KOPT-K1 (cell line): ENCODE measurements around the gene DENND6B.

Experiments
- H3K27ac ChIP-seq: fragments of 200-600 bp; sonication (generic); 2 replicates; pipeline ENCODE4 v1.5.1; 2016; ENCODE audit warnings: antibody characterized with exemption, mild to moderate bottlenecking, low read depth, low read length; ENCODE audit not compliant: poor library complexity, severe bottlenecking
- H3K36me3 ChIP-seq: fragments of 200-600 bp; sonication (generic); 2 replicates; pipeline ENCODE4 v1.5.1; 2017; ENCODE audit warnings: antibody characterized with exemption, mild to moderate bottlenecking, low read length, moderate library complexity; ENCODE audit not compliant: insufficient read depth
- H3K9me3 ChIP-seq: fragments of 200-600 bp; sonication (generic); 2 replicates; pipeline ENCODE4 v1.5.1; 2017; ENCODE audit warnings: antibody characterized with exemption, low read length, mild to moderate bottlenecking; ENCODE audit not compliant: insufficient read depth, poor library complexity, severe bottlenecking

Gene DENND6B

GRCh38 chr22:50303848-50304527, 22.8 kb downstream of the DENND6B start:
- Histone ChIP-seq H3K27ac (no peak overlapping the region), H3K36me3 (no peaks in the 10 kb centered on the region), H3K9me3 (no peaks in the 10 kb centered on the region)

DNA sequence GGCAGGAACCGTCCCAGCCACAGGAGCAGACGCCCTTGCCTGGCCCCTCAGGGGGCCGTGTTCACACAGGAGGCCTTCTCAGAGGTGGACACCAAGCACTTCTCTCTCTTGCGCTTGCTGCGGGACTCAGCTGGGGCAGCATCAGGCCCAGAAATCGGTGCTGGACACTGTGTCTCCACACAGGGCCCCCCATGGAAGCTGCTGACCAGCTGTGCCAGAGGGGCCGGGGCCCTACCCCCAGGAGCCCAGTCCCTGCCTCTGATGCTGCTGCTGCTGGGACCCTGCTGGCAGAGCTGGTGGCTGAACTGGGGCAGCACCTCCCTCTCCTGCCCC, 23.3 kb downstream of the DENND6B start:
- H3K9me3 ChIP-seq, result no peaks in the 10 kb centered on the region
- no peaks in the 10 kb centered on the region for H3K36me3 ChIP-seq
- peak overlapping the region; percentile 13 for H3K27ac ChIP-seq

DNA sequence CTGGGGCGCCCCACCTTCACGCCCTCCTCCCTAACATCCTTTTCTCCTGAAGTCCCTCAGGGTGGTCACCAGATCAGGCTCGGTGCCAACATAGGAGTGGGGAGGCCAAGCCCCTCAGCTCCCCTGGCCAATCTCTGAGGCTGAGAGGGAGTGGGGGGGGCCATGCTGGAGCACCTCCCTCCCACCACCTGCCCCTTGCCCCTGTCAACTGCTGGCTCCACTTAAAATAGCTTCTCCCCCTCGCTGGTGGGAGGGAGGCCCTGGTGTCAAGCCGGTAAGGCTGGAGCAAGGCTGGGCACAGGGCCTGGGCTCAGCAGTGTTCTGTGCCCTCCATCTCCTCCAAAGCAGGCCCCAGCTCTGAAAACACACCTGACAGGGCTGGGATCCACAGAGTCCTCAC, 24.2 kb downstream of the DENND6B start:
- Histone ChIP-seq H3K9me3 (no peaks in the 10 kb centered on the region), H3K36me3 (no peaks in the 10 kb centered on the region), H3K27ac (no peak overlapping the region)

GRCh38 chr22:50302041-50302541, 24.7 kb downstream of the DENND6B start:
- no peaks in the 10 kb centered on the region for H3K36me3 ChIP-seq
- no peaks in the 10 kb centered on the region for H3K9me3 ChIP-seq
- H3K27ac ChIP-seq, result no peak overlapping the region

GRCh38 chr22:50301581-50301991, 25.2 kb downstream of the DENND6B start:
- Histone ChIP-seq H3K36me3 (no peaks in the 10 kb centered on the region), H3K27ac (no peak overlapping the region), H3K9me3 (no peaks in the 10 kb centered on the region)

DNA sequence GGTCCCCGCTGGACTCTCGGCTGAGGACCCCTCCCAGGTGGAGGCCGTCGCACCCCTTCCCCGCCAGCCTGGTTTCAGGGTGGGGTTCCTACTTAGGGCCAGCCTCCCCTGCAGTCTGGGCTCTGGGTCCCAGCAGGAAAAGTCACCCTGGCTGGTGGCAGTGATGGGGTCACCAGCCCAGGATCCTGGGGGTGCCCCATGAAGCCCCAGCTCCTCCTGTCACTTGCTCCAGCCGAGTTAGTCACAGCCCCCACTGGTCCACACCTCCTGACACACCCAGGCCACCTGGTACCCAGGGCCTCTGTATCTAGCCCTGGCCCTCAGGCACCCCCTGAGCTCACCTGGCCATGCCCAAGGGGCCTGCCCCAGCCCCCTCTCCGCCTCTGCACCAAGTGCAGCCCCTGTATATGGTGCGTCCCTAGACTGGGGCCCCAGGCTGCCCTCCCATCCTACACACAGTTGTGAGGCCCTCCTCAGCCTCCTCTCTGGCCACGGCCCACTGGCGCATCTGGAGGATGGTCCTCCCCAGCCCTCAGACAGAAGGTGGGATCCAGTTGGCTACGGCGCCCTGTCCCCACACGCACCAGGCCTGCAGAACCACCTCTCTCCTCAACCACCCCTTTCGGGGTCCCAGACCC, 26.1 kb downstream of the DENND6B start:
- Histone ChIP-seq H3K27ac (no peak overlapping the region), H3K36me3 (no peaks in the 10 kb centered on the region)

DNA sequence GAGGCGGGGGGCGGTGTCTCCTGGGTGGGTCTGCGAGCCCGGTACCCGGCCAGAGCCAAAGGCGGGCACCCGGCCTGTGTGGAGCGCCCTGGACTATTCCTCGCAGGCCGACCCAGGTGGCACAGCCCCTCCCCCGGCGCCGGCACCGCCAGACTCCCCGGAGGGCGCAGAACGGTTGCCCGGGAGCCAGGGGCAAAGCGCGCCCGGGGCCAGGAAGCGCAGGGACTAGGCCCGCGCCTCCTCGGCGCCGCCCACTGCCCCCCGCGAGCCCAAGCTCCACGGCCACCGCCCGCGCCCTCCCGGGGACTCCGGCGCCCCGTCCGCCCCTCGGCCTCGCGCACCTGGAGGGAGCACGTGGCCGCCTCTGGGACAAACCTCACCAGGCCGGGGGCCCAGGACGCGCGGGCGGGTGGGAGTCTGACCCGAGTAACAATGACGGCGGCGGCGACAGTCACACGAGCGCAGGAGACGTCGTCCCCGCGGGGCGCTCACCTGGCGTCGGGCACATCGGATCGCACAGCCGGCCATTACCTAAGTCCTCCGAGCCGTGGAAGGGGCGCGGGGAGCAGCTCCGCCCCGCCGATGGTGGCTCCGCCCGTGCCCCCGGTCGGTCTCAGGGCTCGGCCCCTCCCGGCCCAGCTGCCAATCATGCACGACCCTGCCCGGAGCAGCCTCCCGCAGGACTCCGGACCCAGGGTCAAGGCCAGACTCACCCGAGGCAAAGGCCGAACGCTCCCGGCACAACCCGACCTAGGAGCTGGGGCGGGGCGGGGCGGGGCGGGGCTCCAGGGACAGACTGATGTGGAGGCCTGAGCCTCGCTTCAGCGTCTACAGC, 26.8 kb downstream of the DENND6B start:
- Histone ChIP-seq H3K36me3 (no peaks in the 10 kb centered on the region), H3K27ac (no peak overlapping the region), H3K9me3 (no peaks in the 10 kb centered on the region)

More for the DNA sequence above, 26.1 kb downstream of the DENND6B start:
- H3K9me3 ChIP-seq, result no peaks in the 10 kb centered on the region

- Histone ChIP-seq H3K9me3 (no peaks in the 10 kb centered on the region), H3K27ac (no peak overlapping the region), H3K36me3 (no peaks in the 10 kb centered on the region)
Measured at GRCh38 chr22:50298937-50299784, 27.7 kb downstream of the DENND6B start.

- Histone ChIP-seq H3K9me3 (no peaks in the 10 kb centered on the region), H3K27ac (no peak overlapping the region), H3K36me3 (no peaks in the 10 kb centered on the region)
Measured at GRCh38 chr22:50298266-50298637, 28.6 kb downstream of the DENND6B start.

- H3K36me3 ChIP-seq, result no peaks in the 10 kb centered on the region
- H3K9me3 ChIP-seq, result no peaks in the 10 kb centered on the region
- no peak overlapping the region for H3K27ac ChIP-seq
Measured at GRCh38 chr22:50297510-50298265, 29.1 kb downstream of the DENND6B start.

DNA sequence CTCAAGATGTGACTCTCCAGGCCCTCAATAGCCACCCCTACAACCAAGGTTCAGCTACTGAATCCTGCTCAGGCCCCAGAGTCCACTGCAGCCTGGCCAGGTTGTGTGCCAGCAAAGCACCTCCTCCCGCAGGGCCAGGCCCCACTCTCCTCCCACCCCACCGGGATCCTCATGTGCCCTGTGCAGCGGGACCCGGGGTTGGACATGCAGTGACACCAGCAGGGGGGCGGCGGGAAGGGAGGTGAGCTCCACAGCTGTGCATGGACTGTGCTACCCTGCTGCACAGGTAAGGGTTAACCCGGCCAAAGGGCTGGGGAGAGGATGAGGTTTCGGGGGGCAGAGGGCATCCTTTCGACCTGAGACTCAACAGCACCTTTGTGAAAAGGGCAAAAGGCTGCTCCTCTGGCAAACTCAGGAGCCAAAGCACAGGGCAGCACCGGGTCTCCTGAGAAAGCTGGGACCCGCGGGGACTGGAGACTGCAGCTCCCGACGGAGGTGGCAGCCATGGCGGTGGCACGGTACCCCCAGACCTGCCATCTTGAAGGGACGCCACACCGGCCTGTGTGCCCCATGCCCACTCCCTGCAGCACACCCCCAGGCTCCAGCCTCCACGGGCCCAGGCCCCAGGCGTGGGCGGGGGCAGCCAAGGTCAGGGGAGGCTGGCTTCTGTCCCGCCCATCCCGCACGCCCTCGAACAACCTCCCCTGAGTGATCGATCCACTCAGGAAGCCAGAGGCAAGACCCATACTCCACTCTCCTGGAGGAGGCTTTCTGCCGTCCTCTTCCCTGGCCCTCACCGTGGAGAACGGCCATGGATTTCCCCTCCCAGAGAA, 29.9 kb downstream of the DENND6B start:
- H3K27ac ChIP-seq, result no peak overlapping the region
- H3K36me3 ChIP-seq, result no peaks in the 10 kb centered on the region
- H3K9me3 ChIP-seq, result no peaks in the 10 kb centered on the region

- no peaks in the 10 kb centered on the region for H3K9me3 ChIP-seq
- no peaks in the 10 kb centered on the region for H3K36me3 ChIP-seq
- H3K27ac ChIP-seq, result no peak overlapping the region
Measured at GRCh38 chr22:50294319-50294656, 32.5 kb downstream of the DENND6B start.

DNA sequence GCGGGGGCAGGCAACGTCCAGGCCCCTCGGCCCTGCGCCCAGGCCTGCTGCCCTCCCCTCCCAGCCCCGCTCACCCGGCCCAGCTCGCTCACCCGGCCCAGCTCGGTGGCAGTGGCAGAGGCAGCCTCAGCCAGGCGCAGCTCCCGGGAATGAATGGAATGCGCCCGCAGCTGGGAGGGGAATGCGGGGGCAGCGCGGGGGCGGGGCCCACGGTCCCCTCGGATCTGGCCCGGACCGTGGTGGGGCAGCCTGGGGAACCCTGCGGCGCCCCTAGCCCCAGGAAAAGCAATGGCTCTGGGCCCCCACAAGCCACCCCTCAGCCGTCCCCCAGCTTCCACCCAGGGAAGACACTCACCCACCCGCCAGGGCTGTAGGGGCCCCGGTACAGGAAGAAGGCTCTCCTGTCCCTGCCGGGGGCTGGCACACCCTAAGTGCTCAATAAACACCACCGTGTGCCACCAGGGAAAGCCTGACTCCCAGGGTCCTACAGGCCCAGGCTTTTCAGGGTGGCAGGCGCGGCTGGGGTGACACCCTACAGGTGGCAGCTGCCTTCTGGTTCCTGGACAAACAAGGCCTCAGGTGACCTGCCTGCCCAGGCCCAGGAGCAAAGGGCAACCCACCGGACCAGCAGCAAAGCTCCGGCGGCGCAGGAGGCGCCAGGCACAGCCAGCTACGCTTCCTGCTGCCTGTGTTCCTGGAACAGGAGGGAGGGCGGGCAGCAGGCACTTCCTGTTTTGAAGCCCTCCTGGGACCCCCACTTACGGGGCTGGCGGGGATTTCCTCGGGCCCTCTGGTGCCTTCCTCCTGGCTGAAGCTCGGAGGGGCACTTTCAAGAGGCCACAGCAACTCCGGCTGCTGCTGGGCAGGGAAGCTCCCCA, 33.1 kb downstream of the DENND6B start:
- no peak overlapping the region for H3K27ac ChIP-seq

More for the DNA sequence above, 33.1 kb downstream of the DENND6B start:
- Histone ChIP-seq H3K36me3 (no peaks in the 10 kb centered on the region), H3K9me3 (no peaks in the 10 kb centered on the region)
